ENCODE measurements around the gene TNFAIP8L2. TPM values are rescaled to one million over a fixed set of nuclear protein-coding genes. Genes with fewer than 3 reads are reported as not detected.

TNFAIP8L2 gene
- total RNA-seq, 1 experiment from 2014 or later, result not detected

GRCh38 chr1:151147132-151147503 lies 9.3 kb upstream of the TNFAIP8L2 start:
- H3K36me3 ChIP-seq (ENCODE audit: low read depth, low read length), result no peaks in the 10 kb centered on the region
- no peak for DNase-seq
- H4K20me1 ChIP-seq (ENCODE audit: low read length), result no peaks in the 10 kb centered on the region
- intact Hi-C loops (cut with micrococcal nuclease), result loop anchor here (5.0 kb wide), 1 partner anchor 45 kb away; no protein-coding TSS in a partner anchor
- peak overlapping the region; percentile 93 for H3K4me2 ChIP-seq (ENCODE audit: low read length)
- POLR2A ChIA-PET (ENCODE audit: unreplicated experiment), result no interaction called here
- peak overlapping the region; percentile 10; the same call in 1 of the 2 replicates for H3K9ac ChIP-seq (ENCODE audit: low read length)
- no peaks in the 10 kb centered on the region for H3K9me3 ChIP-seq (ENCODE audit: low read length)
- H2AFZ ChIP-seq (ENCODE audit: low read length), result peak overlapping the region; percentile 83
- CTCF ChIA-PET, result no interaction called here
- H3K4me1 ChIP-seq (ENCODE audit: insufficient read depth, low read length), result peaks cover 8% of the 10 kb centered on the region; the same call in 1 of the 2 replicates
- H3K79me2 ChIP-seq (ENCODE audit: low read length), result no peaks in the 10 kb centered on the region
- H3K27me3 ChIP-seq (ENCODE audit: low read length), result no peaks in the 10 kb centered on the region
- H3K27ac ChIP-seq (ENCODE audit: low read length), result no peak overlapping the region
- H3F3A ChIP-seq (ENCODE audit: low read length, unreplicated experiment), result no peaks in the 10 kb centered on the region
- H3K4me3 ChIP-seq (ENCODE audit: low read length), result peak overlapping the region; percentile 70
- TF ChIP-seq EZH2 (IDR thresholded peaks at IDR 0.05; ENCODE audit: low read length, unreplicated experiment), result no peak
- TF ChIP-seq CTCF (conservative IDR thresholded peaks at IDR 0.05; ENCODE audit: low read depth, low read length), result no peak
- no peak for TF ChIP-seq EZH2phosphoT487 (IDR thresholded peaks at IDR 0.05; ENCODE audit: borderline replicate concordance, low read length)
- no TSS peak for BruUV-seq (replicated peaks)
- ATAC-seq, result no peak; the same call in 1 of the 2 replicates
- H3K9me2 ChIP-seq (replicated peaks; ENCODE audit: low read length), result no peaks in the 10 kb centered on the region

- Histone ChIP-seq H3K4me1 (ENCODE audit: insufficient read depth, low read length) (peaks cover 8% of the 10 kb centered on the region; the same call in 1 of the 2 replicates), H3K79me2 (ENCODE audit: low read length) (no peaks in the 10 kb centered on the region), H3K4me2 (ENCODE audit: low read length) (no peak overlapping the region), H3K9ac (ENCODE audit: low read length) (no peak overlapping the region), H3K9me2 (replicated peaks; ENCODE audit: low read length) (no peaks in the 10 kb centered on the region), H3K36me3 (ENCODE audit: low read depth, low read length) (no peaks in the 10 kb centered on the region), H3F3A (ENCODE audit: low read length, unreplicated experiment) (no peaks in the 10 kb centered on the region), H2AFZ (ENCODE audit: low read length) (no peak overlapping the region), H3K9me3 (ENCODE audit: low read length) (no peaks in the 10 kb centered on the region), H4K20me1 (ENCODE audit: low read length) (no peaks in the 10 kb centered on the region), H3K27me3 (ENCODE audit: low read length) (no peaks in the 10 kb centered on the region), H3K27ac (ENCODE audit: low read length) (no peak overlapping the region), H3K4me3 (ENCODE audit: low read length) (no peak overlapping the region)
- no peak for TF ChIP-seq CTCF (conservative IDR thresholded peaks at IDR 0.05; ENCODE audit: low read depth, low read length)
- TF ChIP-seq EZH2phosphoT487 (IDR thresholded peaks at IDR 0.05; ENCODE audit: borderline replicate concordance, low read length), result no peak
- CTCF ChIA-PET, result no interaction called here
- intact Hi-C loops (cut with micrococcal nuclease), result loop anchor here (5.0 kb wide), 1 partner anchor 45 kb away; no protein-coding TSS in a partner anchor
- no TSS peak for BruUV-seq (replicated peaks)
- DNase-seq (no peak), ATAC-seq (no peak)
- POLR2A ChIA-PET (ENCODE audit: unreplicated experiment), result no interaction called here
These were observed 8.8 kb upstream of the TNFAIP8L2 start for GRCh38 chr1:151147665-151148064.

GRCh38 chr1:151157067-151157531 lies 650 bp downstream of the TNFAIP8L2 start:
- BruUV-seq (replicated peaks), result no TSS peak
- Histone ChIP-seq H3K27ac (ENCODE audit: low read length) (no peak overlapping the region), H3K27me3 (ENCODE audit: low read length) (no peaks in the 10 kb centered on the region), H3K4me3 (ENCODE audit: low read length) (no peak overlapping the region), H2AFZ (ENCODE audit: low read length) (no peak overlapping the region), H3K4me1 (ENCODE audit: insufficient read depth, low read length) (no peaks in the 10 kb centered on the region), H3K9me2 (replicated peaks; ENCODE audit: low read length) (no peaks in the 10 kb centered on the region), H3F3A (ENCODE audit: low read length, unreplicated experiment) (no peaks in the 10 kb centered on the region), H3K9me3 (ENCODE audit: low read length) (no peaks in the 10 kb centered on the region), H3K79me2 (ENCODE audit: low read length) (no peaks in the 10 kb centered on the region), H3K36me3 (ENCODE audit: low read depth, low read length) (peaks cover 5% of the 10 kb centered on the region; the same call in 1 of the 2 replicates), H3K4me2 (ENCODE audit: low read length) (no peak overlapping the region), H4K20me1 (ENCODE audit: low read length) (no peaks in the 10 kb centered on the region), H3K9ac (ENCODE audit: low read length) (no peak overlapping the region)
- ChIA-PET CTCF (interaction anchor here (0.6 to 2.4 kb wide), 2 partner anchors 31 to 56 kb away, joined by 3 to 28 read pairs; no protein-coding TSS in a partner anchor), POLR2A (ENCODE audit: unreplicated experiment) (interaction anchor here (0.5 to 0.6 kb wide), 2 partner anchors 36 to 249 kb away, joined by 4 read pairs; no protein-coding TSS in a partner anchor)
- TF ChIP-seq CTCF (conservative IDR thresholded peaks at IDR 0.05; ENCODE audit: low read depth, low read length) (no peak), EZH2 (IDR thresholded peaks at IDR 0.05; ENCODE audit: low read length, unreplicated experiment) (no peak), EZH2phosphoT487 (IDR thresholded peaks at IDR 0.05; ENCODE audit: borderline replicate concordance, low read length) (no peak)
- ATAC-seq (no peak), DNase-seq (no peak)
- intact Hi-C loops (cut with micrococcal nuclease), result loop anchor here (10.0 kb wide), 1 partner anchor 132 kb away; no protein-coding TSS in a partner anchor

Measured in PC-3 (cell line).